ENCODE data around the gene HPRT1.

DNA sequence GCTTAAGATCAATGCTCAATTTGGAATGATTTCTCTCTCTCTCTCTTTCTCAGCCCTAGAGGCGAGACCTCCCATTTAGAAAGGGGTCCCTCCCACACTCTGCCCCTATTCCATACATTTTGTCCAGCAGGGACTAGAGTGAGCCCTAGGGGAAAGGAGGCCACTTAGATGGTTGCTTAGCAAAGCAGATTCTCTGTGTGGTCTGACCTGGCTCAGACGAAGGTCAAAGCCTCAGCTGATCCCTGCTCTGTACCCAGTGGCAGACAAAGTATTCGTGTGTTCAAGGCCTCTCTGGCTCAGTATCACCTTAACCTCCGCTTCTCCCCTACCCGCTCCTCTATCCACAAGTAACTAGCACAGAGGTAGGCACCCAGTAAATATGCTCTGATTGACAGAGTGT lies 78.4 kb downstream of the HPRT1 start:
- TF ChIP-seq CTCF (IDR thresholded peaks at IDR 0.05; ENCODE audit: insufficient read depth, low read length) (no peak), GABPA (IDR thresholded peaks at IDR 0.05; ENCODE audit: low read depth) (no peak)
